Endothelial cell of umbilical vein (primary cell): ENCODE data around the gene RANBP1.

Experiments
- CTCF ChIP-seq, 2 donors: IDR thresholded peaks; 1 replicate in 1 of 2; 2 replicates in 1 of 2; pipeline ENCODE4 v1.5.1; 2011; ENCODE audit warnings: low read length in 2 of 2, mild to moderate bottlenecking in 2 of 2, moderate library complexity in 2 of 2, control low read depth in 1 of 2, inconsistent platforms in 1 of 2, low read depth in 1 of 2; ENCODE audit not compliant: insufficient read depth in 1 of 2; ENCODE audit errors: extremely low read depth in 1 of 2
- EZH2 ChIP-seq: IDR thresholded peaks from 2 replicates; pipeline ENCODE4 v1.6.1; 2012; ENCODE audit warnings: borderline replicate concordance, low read depth, mild to moderate bottlenecking, moderate library complexity, low read length, inconsistent platforms; ENCODE audit not compliant: severe bottlenecking
- JUN ChIP-seq: IDR thresholded peaks from 2 replicates; pipeline ENCODE4 v1.6.1; 2011; ENCODE audit warnings: borderline replicate concordance, low read depth; ENCODE audit not compliant: insufficient read length, insufficient read depth
- MAX ChIP-seq: IDR thresholded peaks from 2 replicates; pipeline ENCODE4 v1.6.1; 2011; ENCODE audit not compliant: insufficient read depth, insufficient read length
- MYC ChIP-seq: IDR thresholded peaks from one replicate; pipeline ENCODE4 v1.6.1; 2011; ENCODE audit warnings: mild to moderate bottlenecking, low read depth, low read length
- POLR2AphosphoS5 ChIP-seq: IDR thresholded peaks from 2 replicates; pipeline ENCODE4 v1.6.1; 2012; ENCODE audit warnings: low read depth, mild to moderate bottlenecking, control low read depth, low read length, moderate library complexity; ENCODE audit not compliant: insufficient read depth

DNA sequence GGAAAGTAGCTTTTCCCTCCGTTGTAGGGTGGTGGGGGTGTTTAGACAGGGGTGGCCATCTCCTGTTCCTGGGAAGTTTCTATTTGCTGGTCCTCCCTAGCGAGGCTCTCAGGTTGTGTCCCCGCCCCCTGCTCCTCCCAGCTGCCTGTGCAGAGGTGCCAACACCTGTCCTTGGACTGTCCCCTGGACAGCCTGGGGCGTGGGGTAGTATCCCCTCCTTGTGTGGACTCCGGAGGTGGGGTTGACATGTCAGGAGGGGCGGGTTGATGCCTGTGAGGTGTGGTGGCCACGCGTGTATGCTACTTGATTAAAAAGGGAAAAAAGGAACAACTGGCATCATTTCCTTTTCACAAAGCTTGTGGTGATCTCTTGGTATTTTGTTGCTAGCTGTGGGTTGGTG is 14.3 kb upstream of the RANBP1 start:
- TF ChIP-seq CTCF (IDR thresholded peaks at IDR 0.05; ENCODE audit: extremely low read depth in 1 of 2, insufficient read depth in 1 of 2, low read depth in 1 of 2, low read length in 2 of 2) (no peak), EZH2 (no peak), JUN (no peak), POLR2AphosphoS5 (no peak), MYC (no peak), MAX (no peak)
